ENCODE data around the gene FCHO1.

- TF ChIP-seq CTCF (IDR thresholded peaks at IDR 0.05), result no peak
- TF ChIP-seq EP300 (IDR thresholded peaks at IDR 0.05), result no peak
- no peak for TF ChIP-seq POLR2A (IDR thresholded peaks at IDR 0.05)
These were observed 7.2 kb upstream of the FCHO1 start for GRCh38 chr19:17743874-17744580.

Measured in ovary (tissue), 3 donors.